HG03469 (cell line): ENCODE data around the gene CNGB1.
"Not testable (repeated sequence)": the region's sequence is repeated elsewhere in the genome, so short reads cannot be mapped to it uniquely, and the experiment has no call there.

Experiments used
- ATAC-seq: cut with Tn5 transposase; IDR thresholded peaks from one replicate; pipeline ENCODE4 v1.9.1; 2021; ENCODE audit warnings: mild to moderate bottlenecking, moderate library complexity, moderate number of reproducible peaks; ENCODE audit not compliant: unreplicated experiment

The CNGB1 gene

DNA sequence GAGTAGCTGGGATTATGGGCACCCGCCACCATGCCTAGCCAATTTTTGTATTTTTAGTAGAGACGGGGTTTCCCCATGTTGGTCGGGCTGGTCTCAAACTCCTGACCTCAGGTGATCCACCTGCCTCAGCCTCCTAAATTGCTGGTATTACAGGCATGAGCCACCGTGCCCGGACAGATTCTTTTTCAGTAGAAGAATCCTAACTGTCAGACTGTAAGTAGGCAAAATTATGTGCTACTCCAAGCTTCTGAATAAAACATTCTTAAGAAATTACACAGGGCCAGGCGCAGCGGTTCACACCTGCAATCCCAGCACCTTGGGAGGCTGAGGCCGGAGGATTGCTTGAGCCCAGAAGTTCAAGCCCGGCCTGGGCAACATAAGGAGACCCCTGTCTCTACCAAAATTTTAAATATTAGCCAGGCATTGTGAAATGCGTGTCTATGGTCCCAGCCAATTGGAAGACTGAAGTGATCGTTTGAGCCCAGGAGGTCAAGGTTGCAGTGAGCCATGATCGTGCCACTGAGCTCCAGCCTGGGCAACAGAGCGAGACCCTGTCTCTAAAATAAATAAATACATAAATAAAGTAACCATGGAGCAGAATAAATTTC lies 101.9 kb downstream of the CNGB1 start:
- no peak for ATAC-seq

DNA sequence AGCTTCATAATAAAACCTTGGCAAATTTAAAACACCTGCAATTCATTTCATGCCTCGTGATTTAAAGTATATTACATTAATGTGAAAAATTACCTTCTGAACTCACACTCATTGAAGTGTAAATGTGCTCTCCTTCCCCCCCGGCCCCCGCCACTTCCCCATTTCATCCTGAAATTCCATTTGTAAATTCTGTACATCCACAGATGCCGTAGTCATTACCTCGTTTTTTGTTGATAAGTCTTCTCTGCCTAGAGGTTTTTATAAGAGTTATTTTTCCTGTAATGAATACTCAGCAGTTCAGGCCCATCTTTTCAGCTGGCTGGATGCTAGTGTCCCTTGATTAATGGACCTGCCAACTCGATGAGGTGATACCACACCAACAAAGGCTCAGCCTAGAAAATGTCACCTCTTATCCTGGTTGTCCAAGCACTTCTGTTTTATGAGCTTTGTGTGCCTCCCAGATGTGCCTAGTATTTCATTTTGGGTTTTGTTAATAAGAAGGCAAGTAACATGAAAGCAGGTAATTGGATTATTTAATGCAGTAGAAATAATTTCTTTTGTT lies 103.8 kb downstream of the CNGB1 start:
- no peak for ATAC-seq

DNA sequence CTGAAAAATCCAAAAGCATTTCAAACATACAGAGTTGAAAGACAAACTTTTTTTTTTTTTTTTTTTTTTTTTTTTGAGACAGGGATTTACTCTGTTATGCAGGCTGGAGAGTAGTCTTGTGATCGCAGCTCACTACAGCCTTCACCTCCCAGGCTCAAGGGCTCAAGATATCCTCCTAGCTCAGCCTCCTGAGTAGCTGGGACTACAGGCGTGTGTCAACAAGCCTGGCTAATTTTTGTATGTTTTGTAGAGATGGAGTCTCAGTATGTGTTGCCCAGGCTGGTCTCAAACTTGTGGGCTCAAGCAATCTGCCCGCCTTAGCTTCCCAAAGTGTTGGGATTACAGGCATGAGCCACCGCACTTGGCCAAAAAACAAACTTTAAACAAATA lies 104.4 kb downstream of the CNGB1 start:
- no peak for ATAC-seq

DNA sequence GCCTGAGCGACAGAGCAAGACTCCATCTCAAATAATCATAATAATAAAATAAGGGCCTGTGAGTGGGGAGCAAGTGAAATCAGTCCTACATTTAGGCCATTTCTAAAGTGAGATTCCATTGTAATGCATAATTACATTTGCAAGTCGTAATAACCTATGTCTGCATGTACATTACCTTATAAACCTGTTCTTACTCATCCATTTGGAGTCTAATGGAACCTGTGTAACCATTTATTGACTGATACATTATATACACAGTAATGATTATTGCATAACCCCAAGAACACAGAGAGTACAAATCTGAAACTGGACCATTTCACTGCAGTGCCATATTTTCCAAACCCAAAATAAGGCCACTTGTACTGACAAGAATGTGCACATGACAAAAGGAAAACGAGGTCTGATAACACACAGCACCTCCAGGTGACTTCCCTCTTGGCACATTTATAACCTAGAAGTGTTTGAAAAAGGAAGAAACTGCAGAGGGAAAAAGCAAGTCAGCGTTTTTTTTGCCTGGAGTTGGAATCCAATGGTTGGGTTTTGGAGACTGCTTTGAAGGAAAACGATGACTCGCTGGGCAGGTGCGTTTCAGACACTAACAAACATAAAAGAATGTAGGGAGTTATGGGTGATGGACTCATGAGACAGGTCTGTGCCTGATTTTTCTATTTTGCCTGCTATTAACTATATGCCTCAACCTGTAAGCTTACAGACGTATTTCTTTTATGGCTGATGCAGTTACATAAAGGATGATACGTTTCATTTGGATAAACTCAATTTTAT lies 105.0 kb downstream of the CNGB1 start:
- no peak for ATAC-seq

DNA sequence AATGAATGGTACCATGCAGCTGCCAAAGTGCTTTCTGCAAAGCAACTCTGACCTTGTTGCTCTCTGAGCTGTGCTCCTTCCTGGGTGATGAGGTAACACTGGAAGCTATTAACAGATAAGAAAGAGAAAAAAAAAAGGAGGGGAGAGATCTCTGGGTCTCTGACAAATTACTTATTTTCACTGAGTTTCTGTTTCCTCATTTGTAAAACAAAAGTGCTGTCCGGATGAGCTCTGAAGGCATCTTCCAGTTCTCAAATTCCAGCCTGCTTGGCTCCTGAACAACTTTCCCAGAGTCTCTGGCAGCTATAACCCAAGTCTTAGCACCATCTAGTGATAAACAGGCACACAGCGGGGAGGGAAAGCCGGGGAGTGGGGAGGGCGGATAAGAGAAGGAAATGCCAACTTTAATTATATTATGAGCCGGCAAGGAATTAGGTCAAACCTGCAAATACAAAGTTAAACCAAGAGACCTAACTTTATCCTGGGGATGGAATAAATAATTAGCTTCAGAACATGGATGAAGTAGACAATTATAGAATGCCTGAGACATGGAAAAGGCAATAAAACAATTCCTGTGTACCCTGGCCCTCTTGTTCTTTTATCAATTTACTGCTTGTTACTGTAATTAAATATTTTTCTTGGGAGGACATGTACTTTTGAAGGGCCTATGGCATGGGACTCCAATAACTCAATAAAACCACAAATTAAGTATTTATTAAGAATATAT lies 107.3 kb downstream of the CNGB1 start:
- no peak for ATAC-seq

DNA sequence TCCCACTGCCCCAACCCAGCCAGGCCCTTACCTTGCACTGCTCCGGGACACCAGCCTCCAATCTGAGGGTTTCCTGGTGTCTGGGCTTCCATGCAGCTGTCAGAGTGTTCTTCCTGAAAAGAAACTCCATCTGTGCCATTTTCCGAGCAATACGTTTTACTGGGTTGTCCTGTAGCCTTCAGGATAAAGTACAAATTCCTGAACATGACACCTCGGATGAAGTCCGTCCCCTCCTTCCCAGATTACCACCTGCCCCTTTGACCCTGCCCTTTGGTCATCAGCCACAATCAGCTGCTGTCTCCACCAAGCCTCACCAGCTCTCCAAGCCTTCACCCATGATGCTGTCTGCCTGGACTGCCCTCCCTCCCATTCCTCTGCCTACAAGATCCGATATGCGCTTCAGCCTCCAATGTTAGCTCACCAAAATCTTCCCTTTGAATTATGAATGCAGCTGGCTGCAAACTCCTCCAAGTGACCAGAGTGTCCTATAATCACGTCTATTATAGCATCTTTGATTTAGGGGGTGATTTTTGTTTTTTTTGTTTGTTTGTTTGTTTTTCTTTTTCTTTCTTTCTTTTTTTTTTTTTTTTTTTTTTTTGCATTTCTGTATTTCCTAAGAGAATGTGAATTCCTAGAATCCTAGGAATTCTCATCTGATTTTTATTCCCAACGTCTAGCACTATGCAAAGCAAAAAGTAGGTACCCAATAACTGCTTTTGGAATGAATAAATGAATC lies 108.1 kb downstream of the CNGB1 start:
- no peak for ATAC-seq

DNA sequence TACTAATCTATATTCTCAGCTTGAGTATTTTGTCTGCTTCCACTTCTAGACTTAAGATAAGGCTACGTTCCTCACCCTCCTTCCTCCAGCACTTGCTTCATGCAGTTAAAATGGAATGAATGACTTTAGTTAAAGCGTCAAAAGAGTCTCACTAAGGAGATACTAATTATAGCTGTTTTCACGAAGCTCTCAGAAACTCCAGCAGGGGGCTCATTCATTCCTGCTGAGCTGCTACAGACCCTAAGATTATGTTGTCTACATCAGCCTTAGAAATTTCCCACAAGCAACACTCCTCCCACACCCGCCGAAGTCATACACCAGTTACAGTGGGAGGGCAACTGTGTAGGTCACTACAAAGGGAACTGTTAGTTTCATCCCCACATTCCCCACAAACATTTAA lies 111.6 kb downstream of the CNGB1 start:
- ATAC-seq: no peak

DNA sequence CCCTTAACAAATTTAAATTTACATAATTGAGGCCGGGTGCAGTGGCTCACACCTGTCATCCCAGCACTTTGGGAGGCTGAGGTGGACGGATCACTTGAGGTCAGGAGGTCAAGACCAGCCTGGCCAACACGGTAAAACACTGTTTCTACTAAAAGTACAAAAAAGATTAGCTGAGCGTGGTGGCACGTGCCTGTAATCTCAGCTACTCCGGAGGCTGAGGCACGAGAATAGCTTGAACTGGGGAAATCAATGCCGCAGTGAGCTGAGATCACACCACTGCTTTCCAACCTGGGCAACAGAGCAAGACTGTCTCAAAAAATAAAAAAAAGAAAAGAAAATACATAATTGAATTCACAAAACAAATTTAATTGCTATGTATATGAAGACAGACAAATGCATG lies 112.3 kb downstream of the CNGB1 start:
- no peak for ATAC-seq

DNA sequence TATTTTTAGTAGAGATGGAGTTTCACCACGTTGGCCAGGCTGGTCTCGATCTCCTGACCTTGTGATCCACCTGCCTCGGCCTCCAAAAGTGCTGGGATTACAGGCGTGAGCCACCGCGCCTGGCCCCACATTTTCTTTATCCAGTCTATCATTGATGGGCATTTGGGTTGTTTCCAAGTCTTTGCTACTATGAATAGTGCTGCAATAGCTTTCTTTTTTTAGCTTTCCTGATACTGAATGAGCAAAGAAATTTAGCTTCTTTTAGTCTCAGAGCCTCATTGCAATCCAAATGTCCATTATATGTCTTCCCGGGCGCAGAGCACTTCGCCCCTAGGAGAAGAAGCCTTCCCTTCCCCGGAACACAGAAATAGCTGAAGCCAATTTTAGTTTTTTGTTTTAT lies 112.9 kb downstream of the CNGB1 start:
- not testable (repeated sequence) for ATAC-seq

DNA sequence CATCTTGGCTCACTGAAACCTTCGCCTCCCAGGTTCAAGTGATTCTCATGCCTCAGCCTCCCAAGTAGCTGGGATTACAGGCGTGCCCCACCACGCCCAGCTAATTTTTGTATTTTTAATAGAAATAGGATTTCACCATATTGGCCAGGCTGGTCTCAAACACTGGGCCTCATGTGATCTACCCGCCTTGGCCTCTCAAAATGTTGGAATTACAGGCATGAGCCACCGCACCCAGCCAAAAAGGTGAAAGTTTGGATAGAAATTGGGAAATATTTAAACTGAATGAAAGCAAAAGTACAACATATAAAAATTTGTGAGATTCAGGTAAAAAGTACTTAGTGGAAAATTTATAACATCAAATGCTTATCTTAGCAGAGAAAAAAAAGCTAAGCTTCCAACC lies 115.7 kb downstream of the CNGB1 start:
- ATAC-seq: no peak

DNA sequence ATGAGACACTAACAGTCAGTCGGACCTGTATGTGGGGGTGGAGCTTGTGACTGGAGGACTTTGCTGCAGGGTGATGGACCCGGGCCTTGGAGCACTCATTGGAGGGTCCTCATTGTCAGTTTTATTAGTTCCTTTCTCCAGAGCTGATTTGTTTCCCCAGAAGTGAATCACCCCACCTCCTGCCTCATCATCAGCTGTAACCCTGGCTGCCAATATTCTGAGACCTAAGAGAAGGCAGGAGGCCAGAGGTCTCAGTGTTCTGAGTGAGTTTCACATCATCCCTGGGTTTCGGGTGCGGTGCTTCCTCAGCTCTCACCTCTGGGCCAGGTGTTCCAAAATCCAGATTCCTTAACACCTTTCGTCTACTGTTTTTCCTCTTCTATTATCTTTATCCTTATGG lies 118.7 kb downstream of the CNGB1 start:
- no peak for ATAC-seq

DNA sequence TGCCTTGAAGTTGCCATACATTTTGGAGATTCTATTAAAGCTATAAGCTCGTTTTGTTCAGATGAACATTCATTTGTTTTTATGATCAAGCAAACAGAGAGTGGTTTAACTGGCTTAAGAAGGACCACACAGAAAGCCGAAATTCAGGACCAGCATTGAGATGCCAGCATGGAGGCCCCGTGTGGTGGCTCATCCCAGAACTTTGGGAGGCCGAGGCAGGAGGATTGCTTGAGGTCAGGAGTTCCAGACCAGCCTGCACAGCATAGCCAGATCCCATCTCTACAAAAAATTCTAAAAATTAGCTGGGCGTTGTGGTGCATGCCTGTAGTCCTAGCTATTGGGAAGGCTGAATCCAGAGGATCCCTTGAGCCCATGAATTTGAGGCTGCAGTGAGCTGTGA lies 122.7 kb downstream of the CNGB1 start:
- no peak for ATAC-seq

DNA sequence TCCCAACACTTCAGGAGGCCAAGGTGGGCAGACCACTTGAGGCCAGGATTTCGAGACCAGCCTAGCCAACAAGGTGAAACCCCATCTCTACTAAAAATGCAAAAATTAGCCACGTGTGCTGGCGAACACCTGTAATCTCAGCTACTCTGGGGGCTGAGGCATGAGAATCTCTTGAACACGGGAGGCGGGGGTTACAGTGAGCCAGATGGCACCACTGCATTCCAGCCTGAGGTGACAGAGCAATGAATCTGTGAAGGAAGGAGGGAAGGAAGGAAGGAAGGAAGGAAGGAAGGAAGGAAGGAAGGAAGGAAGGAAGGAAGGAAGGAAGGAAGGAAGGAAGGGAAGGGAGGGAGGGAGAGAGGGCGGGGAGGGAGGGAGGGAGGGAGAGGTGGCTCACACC lies 124.0 kb downstream of the CNGB1 start:
- ATAC-seq: not testable (repeated sequence)

DNA sequence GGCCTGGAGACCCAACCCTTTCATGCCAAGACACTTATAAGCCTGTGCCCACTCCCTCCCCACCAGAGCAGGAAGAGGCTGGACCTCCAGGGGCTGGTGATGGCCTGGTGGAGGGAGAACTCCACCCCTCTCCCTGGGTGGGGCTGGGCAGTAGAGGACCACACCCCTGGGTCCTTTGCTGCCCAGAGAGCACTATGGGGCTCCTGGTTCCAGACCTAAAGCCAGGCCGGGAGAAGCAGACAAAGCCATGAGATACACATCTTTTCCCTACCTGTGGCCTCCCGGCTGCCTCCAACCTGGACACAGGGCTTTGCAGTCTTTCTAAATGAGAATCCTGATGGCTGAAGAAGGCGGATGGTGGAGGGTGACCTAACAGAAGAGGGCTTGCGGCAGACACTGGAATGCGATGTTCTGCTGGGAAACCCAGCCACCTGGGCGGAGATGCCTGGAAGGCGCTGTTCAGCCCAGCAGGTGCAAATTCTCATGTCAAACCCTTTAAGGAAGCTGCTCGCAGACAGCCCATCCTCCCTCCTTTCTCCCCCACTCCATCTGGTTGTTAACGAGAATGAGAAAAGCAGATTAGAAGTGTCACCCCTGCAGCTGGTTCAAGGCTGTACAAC lies 124.7 kb downstream of the CNGB1 start:
- no peak for ATAC-seq

DNA sequence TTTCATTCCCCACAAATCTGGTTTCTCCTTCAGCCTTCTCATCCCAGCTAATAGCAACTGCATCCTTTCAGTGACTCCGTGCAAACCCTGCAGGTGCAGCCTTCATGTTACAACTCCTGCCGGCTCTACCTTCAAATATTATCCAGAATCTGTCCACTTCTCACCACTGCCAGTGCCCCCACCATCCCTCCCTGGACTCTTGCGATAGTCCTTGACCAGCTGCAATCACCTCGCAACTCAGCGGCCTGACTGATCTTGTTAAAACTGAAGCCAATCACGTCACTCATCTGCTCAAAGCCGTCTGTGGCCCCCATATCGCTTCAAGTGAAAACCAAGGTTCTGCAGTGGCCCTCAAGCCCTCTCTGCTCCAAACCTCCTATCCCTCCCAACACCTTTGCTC lies 125.8 kb downstream of the CNGB1 start:
- ATAC-seq: no peak

DNA sequence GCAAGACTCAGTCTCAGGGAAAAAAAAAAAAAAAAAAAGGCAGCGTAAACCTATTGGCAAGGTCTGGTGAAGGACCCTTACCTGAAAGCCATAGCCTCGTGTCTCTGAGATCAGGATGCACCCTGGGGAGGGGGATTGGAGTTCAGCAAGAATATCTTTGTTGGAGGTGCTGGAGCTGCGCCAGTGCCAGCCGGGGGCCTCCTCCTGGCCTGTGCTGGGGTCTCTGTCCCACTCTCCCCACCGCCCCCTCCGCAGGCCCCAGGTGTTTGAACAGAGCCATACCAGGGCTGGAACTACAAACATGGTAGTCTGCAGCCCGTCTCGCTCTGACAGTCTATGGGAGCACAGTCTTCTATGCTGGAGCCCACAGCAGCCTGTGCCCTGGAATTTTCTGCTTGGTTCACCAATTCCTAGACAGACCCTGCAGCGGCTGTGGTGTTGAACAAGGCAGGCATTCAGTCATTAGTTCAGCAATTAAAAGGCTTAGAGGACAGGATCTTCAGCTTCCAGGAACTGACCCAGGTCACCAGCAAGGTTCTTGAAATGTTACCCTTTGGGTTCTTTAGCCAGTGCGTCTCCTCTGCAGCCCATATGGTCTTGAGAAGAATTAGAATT lies 126.4 kb downstream of the CNGB1 start:
- ATAC-seq: no peak

DNA sequence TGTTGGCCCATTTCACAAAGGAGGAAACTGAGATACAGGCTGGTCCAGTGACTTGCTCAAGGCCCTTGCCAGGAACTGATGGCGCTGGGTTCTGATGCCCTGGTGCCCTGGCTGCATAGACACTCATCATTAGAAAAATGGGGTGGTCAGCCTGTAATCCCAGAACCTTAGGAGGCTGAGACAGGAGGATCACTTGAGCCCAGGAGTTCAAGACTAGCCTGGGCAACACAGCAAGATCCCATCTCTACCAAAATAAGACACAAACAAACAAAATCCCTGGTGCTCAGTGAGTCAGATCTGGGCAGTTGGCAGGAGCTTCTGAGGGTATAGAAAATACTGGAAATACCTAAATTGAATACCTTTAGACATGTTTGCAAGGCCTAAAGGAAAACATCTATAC lies 127.5 kb downstream of the CNGB1 start:
- ATAC-seq: no peak

DNA sequence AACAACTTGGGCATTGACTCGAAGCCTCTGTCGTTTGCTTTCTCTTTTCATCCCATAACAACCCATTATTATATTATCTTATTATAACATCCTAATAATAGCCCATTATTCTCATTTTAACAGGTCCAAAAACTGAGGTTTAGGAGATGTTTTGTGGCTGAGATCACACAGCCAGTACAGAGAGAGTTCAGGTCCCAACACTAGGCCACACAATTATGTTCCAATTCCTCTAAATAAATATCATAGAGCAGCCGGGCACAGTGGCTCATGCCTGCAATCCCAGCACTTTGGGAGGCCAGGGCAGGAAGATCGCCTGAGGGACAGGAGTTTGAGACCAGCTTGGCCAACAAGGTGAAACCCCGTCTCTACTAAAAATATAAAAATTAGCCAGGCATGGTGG lies 128.3 kb downstream of the CNGB1 start:
- ATAC-seq: no peak

DNA sequence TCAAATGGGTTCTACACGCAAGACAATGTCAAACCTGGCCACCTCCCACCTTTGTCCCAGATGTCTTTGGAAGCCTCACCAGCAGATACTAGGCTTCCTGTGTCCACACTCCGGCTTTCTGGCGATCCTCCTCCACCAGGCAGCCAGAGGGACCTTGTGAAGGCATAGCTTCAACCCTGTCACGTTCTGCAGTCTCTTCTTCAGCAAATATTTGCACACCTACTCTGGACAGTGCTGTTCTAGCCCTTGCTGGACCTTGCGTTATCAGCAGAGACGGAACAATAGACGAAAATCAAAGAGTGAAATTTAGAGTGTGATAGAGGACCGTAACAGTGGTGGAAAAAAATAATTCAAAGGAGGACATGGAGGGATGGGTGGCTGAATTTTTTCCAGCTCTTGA lies 130.1 kb downstream of the CNGB1 start:
- ATAC-seq: no peak

DNA sequence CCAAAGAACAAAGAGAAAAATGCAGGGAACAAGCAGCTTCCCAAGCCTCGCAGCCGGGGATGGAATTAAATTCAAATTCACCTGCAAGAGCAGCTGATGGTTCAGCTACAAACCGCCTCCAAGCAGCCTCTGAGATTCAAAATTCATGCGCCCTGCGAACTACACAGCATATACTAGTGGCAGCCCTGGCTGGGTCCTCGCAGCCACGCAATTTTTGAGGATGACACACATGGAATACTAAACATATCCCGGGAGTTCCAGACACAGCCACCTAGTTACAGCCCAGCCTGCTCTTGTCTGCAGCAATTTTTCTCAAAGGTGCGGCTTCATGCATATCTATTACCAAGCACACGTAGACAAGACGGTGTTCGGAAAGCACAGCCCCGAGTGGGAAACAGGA lies 132.8 kb downstream of the CNGB1 start:
- ATAC-seq: no peak
